GM23338 (cell line): ENCODE results near the gene NR3C1. TPM values are rescaled to one million over a fixed set of nuclear protein-coding genes. Genes with fewer than 3 reads are reported as not detected.

ENCODE experiments used
- ATAC-seq: fragments of 200-7000 bp; cut with Tn5 transposase; 3 replicates; pipeline ENCODE4 v1.9.1; 2020
- DNase-seq: peaks from one replicate; pipeline ENCODE4 v3.0.0-alpha.2; 2015; ENCODE audit warnings: low spot score
- H2AFZ ChIP-seq: fragments of 200-600 bp; sonication (generic); 2 replicates; pipeline ENCODE4 v1.8.0; 2016; ENCODE audit warnings: antibody characterized with exemption, mild to moderate bottlenecking, moderate library complexity
- H3F3A ChIP-seq: fragments of 200-600 bp; sonication (generic); replicated peaks from 2 replicates; pipeline ENCODE4 v1.8.0; 2017; ENCODE audit warnings: antibody characterized with exemption, mixed run types, low read depth
- H3K27ac ChIP-seq: fragments of 200-600 bp; sonication (generic); 2 replicates; pipeline ENCODE4 v1.6.1; 2016; ENCODE audit warnings: low read depth
- H3K27me3 ChIP-seq: fragments of 200-600 bp; sonication (generic); 2 replicates; pipeline ENCODE4 v1.8.0; 2016; ENCODE audit warnings: mild to moderate bottlenecking, mixed run types, moderate library complexity; ENCODE audit not compliant: insufficient read depth
- H3K36me3 ChIP-seq: fragments of 200-600 bp; sonication (generic); 2 replicates; pipeline ENCODE4 v1.8.0; 2016; ENCODE audit warnings: mild to moderate bottlenecking; ENCODE audit not compliant: insufficient read depth
- H3K4me1 ChIP-seq: fragments of 200-600 bp; sonication (generic); 2 replicates; pipeline ENCODE4 v1.8.0; 2016; ENCODE audit warnings: mild to moderate bottlenecking, moderate library complexity; ENCODE audit not compliant: insufficient read depth
- H3K4me2 ChIP-seq: fragments of 200-600 bp; sonication (generic); 2 replicates; pipeline ENCODE4 v1.7.1; 2017; ENCODE audit warnings: mixed run types
- H3K4me3 ChIP-seq: fragments of 200-600 bp; sonication (generic); 2 replicates; pipeline ENCODE4 v1.6.1; 2016; ENCODE audit warnings: mixed run types
- H3K79me2 ChIP-seq: fragments of 200-600 bp; sonication (generic); replicated peaks from 2 replicates; pipeline ENCODE4 v1.8.0; 2017; ENCODE audit warnings: mild to moderate bottlenecking; ENCODE audit not compliant: insufficient read depth
- H3K9me2 ChIP-seq: fragments of 200-600 bp; sonication (generic); 2 replicates; pipeline ENCODE4 v1.8.0; 2017; ENCODE audit not compliant: insufficient read depth
- H4K20me1 ChIP-seq: fragments of 200-600 bp; sonication (generic); replicated peaks from 2 replicates; pipeline ENCODE4 v1.8.0; 2017; ENCODE audit warnings: mild to moderate bottlenecking; ENCODE audit not compliant: insufficient read depth
- H3K27ac Mint-ChIP-seq: 2 replicates; pipeline ENCODE4 v1.8.0; 2020; ENCODE audit warnings: inconsistent platforms, mild to moderate bottlenecking, moderate library complexity, mixed read lengths
- H3K27me3 Mint-ChIP-seq: 3 replicates; pipeline ENCODE4 v1.8.0; 2022; ENCODE audit warnings: low read depth, mild to moderate bottlenecking, moderate library complexity, mixed read lengths, inconsistent platforms; ENCODE audit not compliant: insufficient read depth, poor library complexity
- H3K36me3 Mint-ChIP-seq: 3 replicates; pipeline ENCODE4 v1.8.0; 2021; ENCODE audit warnings: low read depth, mild to moderate bottlenecking, inconsistent platforms, moderate library complexity, mixed read lengths
- H3K4me1 Mint-ChIP-seq: 3 replicates; pipeline ENCODE4 v1.8.0; 2020; ENCODE audit warnings: mild to moderate bottlenecking, inconsistent platforms, mixed read lengths
- H3K4me3 Mint-ChIP-seq: 3 replicates; pipeline ENCODE4 v1.8.0; 2021; ENCODE audit warnings: moderate library complexity, mild to moderate bottlenecking, inconsistent platforms, mixed read lengths
- H3K9me3 Mint-ChIP-seq: 3 replicates; pipeline ENCODE4 v1.8.0; 2020; ENCODE audit warnings: moderate library complexity, mild to moderate bottlenecking, inconsistent platforms, mixed read lengths
- CREB1 ChIP-seq: fragments of 250-450 bp; sonication (Bioruptor Pico); IDR thresholded peaks from 2 replicates; pipeline ENCODE4 v1.5.0; 2020; ENCODE audit warnings: low read depth, mild to moderate bottlenecking, moderate library complexity
- CTCF ChIP-seq, 2 experiments: fragments of 200-600 bp in 1 of 2; sonication (generic) in 1 of 2; conservative IDR thresholded peaks; 2 replicates each; pipeline versions ENCODE4 v1.5.1 to v1.6.1; 2016 to 2017; ENCODE audit warnings: antibody characterized with exemption in 2 of 2, low read depth in 2 of 2, mild to moderate bottlenecking in 2 of 2, moderate library complexity in 1 of 2
- ETS1 ChIP-seq: IDR thresholded peaks from 2 replicates; pipeline ENCODE4 v1.6.1; 2016; ENCODE audit warnings: antibody characterized with exemption
- EZH2 ChIP-seq: fragments of 200-600 bp; sonication (generic); IDR thresholded peaks from one replicate; pipeline ENCODE4 v1.8.0; 2017; ENCODE audit warnings: antibody characterized with exemption, mild to moderate bottlenecking, low read depth; ENCODE audit not compliant: unreplicated experiment
- EZH2phosphoT487 ChIP-seq: fragments of 200-600 bp; sonication (generic); IDR thresholded peaks from one replicate; pipeline ENCODE4 v1.8.1; 2018; ENCODE audit warnings: antibody characterized with exemption; ENCODE audit not compliant: unreplicated experiment
- JUNB ChIP-seq: IDR thresholded peaks from one replicate; pipeline ENCODE4 v1.6.1; 2016; ENCODE audit warnings: antibody characterized with exemption; ENCODE audit not compliant: unreplicated experiment
- NANOG ChIP-seq: IDR thresholded peaks from 2 replicates; pipeline ENCODE4 v1.6.1; 2016; ENCODE audit warnings: antibody characterized with exemption, borderline replicate concordance
- POLR2AphosphoS5 ChIP-seq: IDR thresholded peaks from 2 replicates; pipeline ENCODE4 v1.6.1; 2016; ENCODE audit warnings: antibody characterized with exemption, low read depth
- REST ChIP-seq: IDR thresholded peaks from one replicate; pipeline ENCODE4 v1.6.1; 2018; ENCODE audit warnings: antibody characterized with exemption; ENCODE audit not compliant: unreplicated experiment
- STAT1 ChIP-seq: IDR thresholded peaks from one replicate; pipeline ENCODE4 v1.6.1; 2016; ENCODE audit warnings: antibody characterized with exemption; ENCODE audit not compliant: unreplicated experiment
- ZNF114 ChIP-seq: fragments of 250-450 bp; sonication (Bioruptor Pico); IDR thresholded peaks from 2 replicates; pipeline ENCODE4 v1.5.0; 2020; ENCODE audit warnings: mild to moderate bottlenecking, moderate library complexity
- ZNF331 ChIP-seq: fragments of 250-450 bp; sonication (Bioruptor Pico); IDR thresholded peaks from 2 replicates; pipeline ENCODE4 v1.5.0; 2020; ENCODE audit warnings: low read depth, mild to moderate bottlenecking, moderate library complexity
- ZNF462 ChIP-seq: fragments of 250-450 bp; sonication (Bioruptor Pico); IDR thresholded peaks from 2 replicates; pipeline ENCODE4 v1.5.0; 2020; ENCODE audit warnings: mild to moderate bottlenecking, moderate library complexity
- polyA plus RNA-seq: library from polyadenylated mRNA; unstranded; fragments of >200 nt; fragmentation: Nextera tagmentation; extraction: Ambion mirVana; gene quantifications from 2 replicates; pipeline ENCODE4 v1.2.1, GENCODE V29; 2016
- total RNA-seq: library from RNA; depleted of rRNA; stranded (reverse); fragments of >200 nt; shearing (Covaris generic); gene quantifications from 2 replicates; pipeline ENCODE4 v1.2.3, GENCODE V29; 2014

Gene NR3C1
- total and polyA plus RNA-seq, 2 experiments from 2014 or later, result 1.2 to 4.6 TPM

- DNase-seq, result no peak
- H3K79me2 ChIP-seq, result no peaks in the 10 kb centered on the region
- 0 out of 2 replicates have a peak, but pooled peaks cover 3% of the 10 kb centered on the region for H3K4me1 ChIP-seq
- Mint-ChIP-seq H3K36me3 (no peaks in the 10 kb centered on the region; the same call in 2 of the 3 replicates), H3K27me3 (no peaks in the 10 kb centered on the region), H3K4me3 (no peak overlapping the region), H3K4me1 (peaks cover 12% of the 10 kb centered on the region), H3K9me3 (no peaks in the 10 kb centered on the region), H3K27ac (no peak overlapping the region; the same call in 1 of the 2 replicates)
- H4K20me1 ChIP-seq, result no peaks in the 10 kb centered on the region
- no peak for TF ChIP-seq ZNF462 (CRISPR knock-in tag)
- TF ChIP-seq STAT1, result no peak
- no peak for TF ChIP-seq CTCF (conservative IDR thresholded peaks at IDR 0.05; ENCODE audit: low read depth in 2 of 2)
- TF ChIP-seq ZNF114, result no peak
- no peak for TF ChIP-seq REST
- no peak for TF ChIP-seq EZH2
- no peak for TF ChIP-seq EZH2phosphoT487
- TF ChIP-seq ZNF331 (CRISPR knock-in tag), result no peak
- TF ChIP-seq POLR2AphosphoS5, result no peak
- TF ChIP-seq NANOG, result no peak
- TF ChIP-seq JUNB, result no peak
- TF ChIP-seq CREB1 (CRISPR knock-in tag), result no peak
- no peak for TF ChIP-seq ETS1
- H3K4me3 ChIP-seq, result no peak overlapping the region
- ATAC-seq, result no peak
- no peaks in the 10 kb centered on the region for H3K27me3 ChIP-seq
- no peak overlapping the region for H3K27ac ChIP-seq
- H3K36me3 ChIP-seq, result no peaks in the 10 kb centered on the region
- H3K9me2 ChIP-seq, result no peaks in the 10 kb centered on the region
- H2AFZ ChIP-seq, result no peak overlapping the region
- H3K4me2 ChIP-seq, result no peak overlapping the region
- no peaks in the 10 kb centered on the region for H3F3A ChIP-seq
These were observed 60.9 kb downstream of the NR3C1 start for GRCh38 chr5:143342607-143343006.
